GDM1 (cell line): ENCODE measurements around the gene KLF3.

Experiments
- DNase-seq: peaks from one replicate; lab custom pipeline; 2025; lab: John Stamatoyannopoulos, UW

The KLF3 gene

DNA sequence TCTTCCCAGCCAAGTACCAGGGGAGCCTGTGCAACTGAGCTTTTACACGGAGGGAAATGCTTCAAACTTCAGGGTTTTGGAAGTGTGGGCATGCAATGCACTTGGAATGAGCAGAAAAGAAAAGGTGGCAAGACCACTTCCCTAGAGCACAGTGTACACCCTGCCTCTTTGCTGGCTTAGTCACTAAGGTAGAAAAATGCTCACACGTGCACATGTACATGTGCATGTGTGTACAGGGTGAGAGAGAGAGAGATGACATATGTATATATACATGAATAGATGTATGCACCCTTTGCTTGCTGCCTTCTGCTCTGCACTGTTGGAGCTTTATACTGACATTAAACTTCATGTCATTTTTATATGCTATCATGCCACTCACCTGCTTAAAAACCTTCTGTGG is 7.9 kb upstream of the KLF3 start:
- DNase-seq = no peak

DNA sequence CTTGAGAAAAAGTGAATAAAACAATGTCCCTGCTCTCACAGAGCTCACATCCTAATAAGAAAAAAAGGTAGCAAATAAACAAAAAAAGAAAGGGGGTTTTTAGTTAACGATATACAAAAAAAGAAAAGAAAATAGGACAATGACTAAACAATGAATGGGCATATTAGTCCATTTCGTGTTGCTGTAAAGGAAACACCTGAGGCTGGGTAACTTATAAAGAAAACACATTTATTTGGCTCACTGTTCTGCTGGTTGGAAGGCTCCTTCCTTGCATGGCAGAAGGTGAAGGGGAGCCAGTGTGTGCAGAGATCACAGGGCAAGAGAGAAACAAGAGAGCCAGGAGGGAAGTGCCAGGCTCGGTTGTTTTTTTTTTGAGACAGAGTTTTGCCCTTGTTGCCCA is 4.7 kb upstream of the KLF3 start:
- no peak for DNase-seq

DNA sequence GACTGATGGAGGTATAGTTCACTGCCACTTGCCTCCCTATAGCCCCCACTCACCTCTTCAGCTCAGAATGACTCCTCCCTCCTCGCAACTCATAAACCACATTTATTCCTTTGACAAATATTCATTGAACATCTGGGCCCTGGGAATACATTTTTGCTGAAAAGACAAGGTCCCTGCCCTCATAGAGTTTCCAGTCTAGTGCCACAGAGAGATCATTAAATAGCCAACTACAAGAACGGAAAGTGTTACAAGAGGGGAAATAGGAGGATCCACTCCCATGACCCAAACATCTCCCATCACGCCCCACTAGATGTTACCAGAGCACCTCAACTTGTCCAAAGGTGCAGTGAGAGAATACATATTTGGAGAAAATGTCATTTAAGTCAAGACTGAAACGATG is 3.2 kb upstream of the KLF3 start:
- no peak for DNase-seq

DNA sequence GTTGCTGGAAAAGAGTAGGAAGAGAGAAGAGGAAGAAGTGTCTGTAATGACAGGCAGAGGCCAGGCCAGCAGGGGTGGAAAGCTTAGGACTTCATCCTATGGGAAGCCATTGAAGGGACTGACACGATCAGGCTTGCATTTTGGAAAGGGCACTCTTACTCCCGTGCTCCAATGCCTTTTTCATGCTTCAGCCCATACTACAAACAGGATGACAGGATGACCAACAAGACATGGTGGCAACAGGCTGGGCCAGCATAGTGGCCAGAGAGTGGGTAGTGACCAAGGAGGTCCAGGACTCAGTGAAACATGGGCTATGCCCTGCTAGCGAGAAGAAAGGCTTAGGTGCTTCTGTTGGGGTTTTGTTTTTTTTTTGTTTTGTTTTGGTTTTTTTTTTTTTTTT is 2.6 kb upstream of the KLF3 start:
- DNase-seq = no peak

DNA sequence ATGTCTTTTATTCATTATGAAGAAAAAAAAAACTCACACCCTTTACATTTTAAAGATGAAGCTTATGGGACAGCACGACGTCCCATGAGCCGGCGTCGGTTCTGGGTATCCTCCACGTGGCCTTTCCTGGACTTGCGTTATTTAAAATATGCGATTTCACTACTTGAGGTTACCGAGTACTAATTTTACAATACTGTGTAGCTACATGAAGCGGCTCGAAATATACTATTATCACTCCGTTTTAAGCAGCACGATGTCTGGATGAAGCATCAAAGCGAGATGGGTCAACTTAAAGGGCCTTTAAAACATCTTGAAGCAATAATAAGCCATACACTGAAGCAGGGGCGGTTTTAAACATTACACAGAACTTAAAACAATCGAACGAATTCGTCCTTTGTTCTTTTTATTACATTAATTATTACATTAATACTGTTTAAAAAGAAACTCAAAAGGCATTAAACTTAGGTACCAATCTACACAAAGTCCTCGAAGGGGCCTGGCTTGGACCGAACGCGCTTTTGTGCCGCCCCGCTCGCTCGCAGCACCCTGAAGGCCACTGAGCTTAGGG is 1.4 kb upstream of the KLF3 start:
- no peak for DNase-seq

DNA sequence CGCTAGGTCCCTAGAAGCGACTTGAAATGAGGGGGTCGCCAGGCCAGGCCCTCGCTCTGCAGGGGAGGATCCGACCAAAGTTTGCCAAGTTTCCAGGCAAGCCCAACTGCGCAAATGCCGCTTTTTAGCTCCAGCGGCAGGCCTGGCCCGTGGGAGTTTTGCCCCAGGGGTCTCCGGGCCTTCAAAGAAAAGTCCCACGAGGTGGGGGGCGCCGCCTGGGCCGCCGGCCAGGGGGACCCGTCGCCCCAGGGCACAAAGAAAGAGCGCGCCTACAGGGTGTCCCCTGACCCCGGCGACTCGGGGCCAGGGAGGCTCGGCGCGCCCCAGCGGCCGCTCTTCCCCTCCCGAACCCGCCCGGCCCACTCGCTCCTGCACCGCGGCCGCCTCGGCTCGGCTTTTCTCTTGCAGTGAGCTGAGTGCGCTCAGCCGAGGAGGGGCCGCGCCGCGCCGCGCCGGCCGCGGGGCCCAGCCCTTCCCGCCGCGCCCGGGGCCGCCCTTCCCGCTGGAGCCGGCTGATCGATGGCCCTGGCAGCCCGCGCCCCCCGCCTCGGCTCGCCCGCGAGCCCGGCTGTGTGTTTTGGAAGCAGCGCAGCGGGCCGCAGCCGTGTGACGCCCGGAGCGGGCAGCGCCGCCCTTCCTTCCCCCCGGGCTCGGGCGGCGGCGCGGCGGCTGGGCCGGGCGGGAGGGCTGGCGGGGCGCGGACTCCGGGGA is 754 bp upstream of the KLF3 start:
- DNase-seq = no peak

DNA sequence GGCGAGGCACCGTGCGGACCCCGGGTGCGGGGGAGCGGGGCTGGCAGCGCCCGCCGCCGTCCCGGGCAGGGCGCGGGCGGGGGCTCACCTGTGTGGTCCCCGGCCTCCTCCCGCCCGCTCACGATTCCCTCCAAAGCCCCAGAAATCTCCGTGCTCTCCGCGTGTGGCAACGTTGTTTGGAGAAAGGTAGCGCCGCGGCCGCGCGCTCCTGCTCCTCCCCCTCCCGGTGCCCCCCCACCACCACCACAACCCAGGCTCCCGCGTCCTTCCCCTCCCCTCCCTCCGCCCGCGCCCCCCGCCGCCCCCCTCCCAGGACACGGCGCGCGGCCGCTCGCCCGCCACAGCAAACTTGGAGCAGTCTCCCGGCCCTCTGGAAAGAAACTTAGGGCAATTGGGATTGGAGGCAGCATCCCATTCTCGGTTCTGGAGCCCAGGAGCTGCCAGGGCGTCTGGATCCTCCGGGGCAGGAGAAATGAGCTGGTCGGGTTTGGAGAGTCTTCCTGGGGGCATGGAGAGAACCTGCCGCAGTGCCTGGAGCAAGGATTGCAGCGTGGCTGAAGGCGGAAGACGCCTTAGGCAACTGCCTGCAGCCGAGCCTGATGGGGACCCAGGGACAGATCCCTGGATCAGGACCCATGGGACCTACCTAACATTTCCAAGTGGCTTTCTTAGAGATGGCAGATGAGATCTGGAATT is 855 bp downstream of the KLF3 start:
- DNase-seq = peak; percentile 37

DNA sequence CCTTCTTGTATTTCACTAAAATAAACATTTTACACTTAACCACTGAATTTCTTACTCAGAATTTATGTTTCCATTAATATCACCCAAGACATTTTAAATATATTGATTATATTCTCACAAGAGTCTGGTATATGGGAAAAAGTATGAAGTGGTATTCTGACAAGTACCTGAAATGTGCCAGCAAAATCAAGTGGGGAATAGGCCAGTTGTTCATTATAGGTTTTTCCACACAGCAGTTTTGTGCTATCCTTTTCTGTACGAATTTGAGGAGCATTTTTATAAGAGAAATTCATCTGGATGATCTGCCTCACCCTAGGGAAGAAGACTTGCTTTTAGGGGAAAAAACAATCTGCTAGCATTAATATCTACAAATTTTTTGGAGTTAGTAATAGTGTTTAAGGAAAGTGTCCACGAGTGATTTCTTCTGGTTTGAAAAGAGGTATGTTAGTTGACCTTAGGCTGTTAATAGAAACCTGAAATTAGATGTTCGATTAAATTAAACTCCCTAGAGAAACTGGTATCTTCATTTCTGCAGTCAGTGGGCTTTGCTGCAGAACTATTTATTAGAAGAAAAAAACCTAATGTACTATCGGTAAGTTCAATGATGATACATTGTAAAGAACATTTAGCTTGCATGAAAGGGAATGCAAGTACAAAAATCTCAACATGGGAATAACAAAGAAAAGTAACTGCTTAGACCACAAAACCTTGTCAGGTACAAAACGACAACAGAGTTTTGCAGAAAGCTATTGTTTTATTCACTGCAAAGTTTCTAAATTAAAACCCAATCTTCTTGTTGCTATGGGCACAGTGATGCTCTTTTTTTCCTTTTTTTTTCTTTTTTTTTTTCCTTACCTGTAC is 1.8 kb downstream of the KLF3 start:
- DNase-seq = no peak

DNA sequence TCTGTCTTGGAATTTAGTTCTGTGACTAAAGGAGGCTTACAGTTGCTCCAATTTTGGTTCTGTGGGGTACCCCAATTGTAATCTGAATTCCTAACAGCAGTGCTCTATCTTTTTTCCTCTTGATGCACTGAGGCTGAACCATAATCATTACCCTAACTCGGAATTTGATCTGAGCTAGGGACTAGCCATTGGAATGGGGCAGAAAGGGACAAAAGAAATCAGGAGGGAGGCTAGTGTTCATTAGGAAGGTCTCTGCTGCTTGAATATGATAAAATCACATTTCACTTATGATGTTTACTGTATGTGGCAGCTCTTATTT is 2.7 kb downstream of the KLF3 start:
- DNase-seq = no peak

DNA sequence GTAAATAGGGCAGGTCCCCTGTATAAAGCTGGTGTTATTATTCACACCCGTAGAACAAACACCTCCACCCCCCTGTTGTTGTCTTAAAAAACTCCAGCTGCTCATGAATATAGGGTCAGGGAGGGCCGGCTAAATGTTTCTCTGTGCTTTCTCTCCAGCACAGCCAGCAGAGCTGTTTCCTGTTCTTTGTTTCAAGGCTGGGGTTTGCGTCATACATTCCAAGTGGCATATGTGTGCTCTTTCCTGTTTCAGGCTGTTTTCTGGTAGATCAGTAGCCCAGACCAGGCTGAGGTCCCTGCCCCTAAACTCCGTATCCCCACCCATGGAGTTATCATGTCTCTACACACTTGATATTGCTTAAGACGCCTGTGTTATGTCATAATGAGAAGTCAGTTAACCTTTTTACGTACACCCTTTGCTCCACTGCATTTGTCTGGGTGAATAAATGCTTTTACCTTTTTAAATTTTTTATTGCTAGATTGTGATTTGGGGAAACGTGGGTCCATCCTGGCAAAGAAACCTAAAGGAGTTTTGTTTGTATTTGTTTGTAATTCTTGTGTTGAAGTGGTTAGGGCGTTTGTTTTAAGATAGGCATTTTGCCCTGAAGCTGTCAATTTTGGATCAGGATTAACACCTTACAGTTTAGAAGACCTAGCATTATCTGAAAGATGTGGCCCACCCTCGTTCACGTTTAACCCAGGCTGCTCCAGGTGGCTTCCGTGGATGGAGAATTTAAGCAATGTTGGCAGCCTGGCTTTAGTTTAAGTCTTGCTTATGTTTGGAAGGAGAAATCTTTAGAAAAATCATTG is 3.3 kb downstream of the KLF3 start:
- DNase-seq = peak; percentile 77

DNA sequence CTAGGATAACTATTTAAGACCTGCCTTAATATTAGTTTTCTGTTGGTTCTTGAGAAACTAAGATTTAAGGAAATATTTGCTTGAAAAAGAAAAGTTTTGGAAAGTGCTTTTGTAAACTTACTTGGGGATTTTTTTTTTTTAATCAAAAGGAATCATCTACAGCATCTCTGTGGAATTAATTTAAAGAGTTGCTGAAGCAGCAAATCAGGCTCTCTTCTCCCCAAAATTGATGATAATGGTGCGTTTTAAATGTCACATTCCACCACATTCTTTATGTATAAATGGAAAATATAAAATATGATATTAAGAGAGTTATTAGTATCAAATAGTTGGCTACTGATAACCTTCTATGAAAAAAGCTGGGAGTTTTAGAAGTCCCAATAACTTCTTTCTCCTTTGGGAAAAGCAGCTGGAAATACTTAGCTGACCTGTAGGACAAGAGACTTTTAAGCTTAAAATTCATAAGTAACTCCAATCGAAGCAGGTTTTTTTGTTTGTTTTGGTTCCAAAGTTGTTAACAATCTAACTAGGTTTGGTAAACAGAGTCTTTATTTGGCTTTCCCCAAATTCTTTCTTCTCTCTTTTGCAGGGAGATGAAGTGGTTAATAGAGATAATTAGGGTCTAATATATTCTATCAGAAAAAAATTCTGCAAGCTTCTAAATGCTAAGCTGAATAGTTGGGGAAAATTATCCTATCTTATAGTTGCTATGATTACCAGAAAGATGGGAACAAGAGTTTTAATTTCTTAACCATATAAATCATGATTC is 4.4 kb downstream of the KLF3 start:
- DNase-seq = no peak

DNA sequence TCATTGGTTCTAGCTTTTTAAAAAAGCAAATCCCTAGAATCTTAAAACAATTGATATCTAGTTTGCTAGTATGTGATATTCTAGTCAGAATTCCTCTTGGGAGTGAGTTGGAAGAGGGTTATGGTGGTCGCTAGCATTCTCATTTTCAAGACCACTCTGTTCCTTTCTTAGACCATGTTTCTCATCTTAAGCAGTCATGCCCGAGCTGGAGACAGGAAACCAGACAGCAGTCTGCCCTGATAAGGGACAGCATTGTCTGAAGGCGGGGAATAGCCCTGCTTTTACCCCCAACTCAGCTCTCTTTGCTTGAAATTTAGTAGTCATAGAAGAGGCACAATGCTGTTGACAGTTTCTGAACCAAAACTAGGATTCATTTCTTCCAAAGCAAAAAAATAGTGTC is 5.2 kb downstream of the KLF3 start:
- peak; percentile 19 for DNase-seq

DNA sequence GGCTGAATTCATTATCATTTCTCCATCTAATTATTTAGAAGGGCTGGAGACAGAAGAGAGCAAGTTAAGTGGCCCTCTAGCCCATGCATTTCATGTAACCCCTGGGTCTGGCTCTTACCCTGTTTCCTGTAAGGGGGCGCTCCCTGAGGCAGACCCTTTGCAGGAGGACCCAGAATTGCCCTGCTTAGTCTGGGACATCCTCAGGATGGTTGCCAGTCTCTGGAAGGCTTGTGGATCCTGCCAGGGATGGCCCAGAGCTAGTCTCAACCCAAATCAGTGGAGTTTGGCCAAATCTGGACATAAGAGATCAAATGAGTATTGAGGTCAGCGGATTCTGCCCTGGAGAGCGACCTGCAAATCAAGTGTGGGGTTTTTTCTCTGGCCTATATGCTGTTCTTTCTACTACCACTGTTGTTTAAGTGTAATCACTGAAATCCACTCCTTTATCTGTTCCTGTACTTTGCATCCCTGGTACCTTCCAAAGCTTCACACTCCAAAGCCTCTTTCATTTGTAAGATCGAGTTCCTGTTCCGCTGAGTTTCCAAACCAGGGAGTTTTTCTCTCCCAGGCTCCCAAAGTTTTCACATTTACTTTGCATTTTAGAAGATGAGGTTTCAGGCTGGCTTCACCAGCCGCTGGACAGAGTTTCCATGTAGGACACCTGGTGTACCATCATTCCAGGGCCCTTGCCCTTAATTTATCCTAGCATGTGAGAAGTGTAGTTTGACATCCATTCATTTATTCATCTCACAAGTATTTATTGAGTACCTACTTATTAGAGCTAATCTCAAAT is 6.3 kb downstream of the KLF3 start:
- DNase-seq = no peak

DNA sequence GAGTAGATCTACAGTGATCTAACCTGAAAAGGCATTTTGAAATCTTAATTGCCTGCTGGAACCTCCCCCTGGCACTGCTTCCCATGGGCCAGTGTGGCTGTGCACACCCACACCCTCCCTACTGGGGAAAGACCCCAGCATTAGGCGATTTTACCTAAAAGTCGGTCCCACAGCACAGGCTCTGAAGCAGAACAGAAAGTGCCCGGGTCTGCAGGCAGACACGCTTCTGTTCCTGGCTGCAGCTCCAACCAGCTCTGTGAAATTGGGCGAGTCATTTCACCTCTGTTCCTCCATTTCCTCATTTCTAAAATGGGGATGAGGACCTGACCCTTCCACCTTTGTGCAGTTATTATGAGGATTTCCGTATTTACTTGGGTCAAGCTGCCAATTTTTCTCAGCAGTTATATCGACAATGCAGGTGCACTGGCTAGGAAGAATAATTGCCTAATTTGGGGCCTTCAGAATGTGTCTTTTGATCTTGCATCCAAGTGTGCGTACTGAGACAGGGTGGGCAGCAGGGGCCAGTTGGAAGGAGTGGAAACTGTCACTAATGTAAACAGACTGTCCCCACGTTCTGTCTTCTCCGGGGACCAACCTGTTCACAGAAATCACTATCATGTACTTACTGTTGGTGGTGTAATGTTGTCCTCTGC is 7.1 kb downstream of the KLF3 start:
- DNase-seq = peak; percentile 29

DNA sequence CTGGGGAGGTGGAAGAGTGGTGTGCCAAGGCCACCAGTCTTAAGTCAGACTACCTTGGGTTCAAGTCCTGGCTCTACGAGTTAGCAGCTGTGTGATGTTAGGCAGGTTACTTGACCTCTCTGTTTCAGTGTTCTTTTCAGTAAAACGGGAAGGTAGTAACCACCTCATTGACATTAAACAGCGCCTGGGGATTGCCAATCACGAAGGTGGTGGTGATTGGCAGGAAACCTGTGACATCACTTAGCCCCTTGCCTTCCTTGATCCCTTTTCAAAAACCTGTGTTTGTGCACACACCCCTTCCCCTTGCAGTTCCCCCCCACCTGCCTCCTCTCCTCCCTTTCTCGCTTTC is 7.6 kb downstream of the KLF3 start:
- DNase-seq = no peak

DNA sequence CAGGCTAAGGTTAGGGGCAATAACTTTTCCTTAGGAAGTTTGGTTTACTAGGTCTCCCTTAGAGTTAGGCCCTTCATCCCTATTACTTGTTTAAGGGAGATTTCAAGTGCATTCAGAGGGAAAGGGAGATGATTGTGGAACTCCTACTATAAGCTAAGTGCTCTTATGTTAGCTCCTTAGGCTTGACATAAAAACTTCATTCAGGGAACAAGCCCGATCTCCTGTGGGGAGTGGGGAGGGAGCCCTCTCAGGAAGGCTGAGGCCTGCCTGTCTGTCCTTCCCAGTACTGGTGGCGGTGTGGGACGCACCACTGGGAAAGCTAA is 8.0 kb downstream of the KLF3 start:
- DNase-seq = no peak

DNA sequence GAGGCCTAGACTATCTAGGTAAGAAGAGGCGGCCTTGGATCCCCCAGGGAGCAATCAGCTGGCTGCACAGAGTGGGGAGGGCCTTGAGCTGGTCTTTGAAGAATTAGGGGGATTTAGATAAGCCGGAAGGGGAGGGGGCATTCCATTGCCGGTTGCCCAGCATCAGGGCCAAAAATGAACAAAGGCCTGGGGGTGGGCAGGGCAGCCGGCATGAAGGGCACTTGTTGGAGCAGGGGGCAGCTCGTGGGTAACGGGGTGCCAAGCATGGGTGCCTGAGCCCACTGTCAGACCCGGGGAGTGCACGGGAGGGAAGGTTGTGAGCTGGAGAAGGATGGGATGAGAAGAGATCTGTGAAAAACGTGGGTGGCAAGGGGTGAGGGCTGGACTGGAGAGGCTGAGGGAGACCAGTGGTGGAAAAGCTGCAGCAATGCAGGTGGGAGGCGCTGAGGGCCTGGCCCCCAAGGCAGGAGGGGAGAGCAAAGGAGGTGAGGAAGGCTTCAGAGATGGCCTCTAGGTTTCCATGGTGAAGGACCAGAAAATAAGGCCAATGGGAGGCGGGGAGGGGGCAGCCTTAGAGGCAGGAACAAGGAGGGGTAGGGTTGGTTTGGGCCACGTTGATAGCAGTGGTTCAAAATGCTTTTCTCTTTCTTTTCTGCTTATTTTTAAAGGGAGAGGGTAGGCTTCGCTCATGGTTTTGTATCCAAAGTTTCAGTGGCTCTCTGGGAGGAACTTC is 8.6 kb downstream of the KLF3 start:
- DNase-seq = no peak

DNA sequence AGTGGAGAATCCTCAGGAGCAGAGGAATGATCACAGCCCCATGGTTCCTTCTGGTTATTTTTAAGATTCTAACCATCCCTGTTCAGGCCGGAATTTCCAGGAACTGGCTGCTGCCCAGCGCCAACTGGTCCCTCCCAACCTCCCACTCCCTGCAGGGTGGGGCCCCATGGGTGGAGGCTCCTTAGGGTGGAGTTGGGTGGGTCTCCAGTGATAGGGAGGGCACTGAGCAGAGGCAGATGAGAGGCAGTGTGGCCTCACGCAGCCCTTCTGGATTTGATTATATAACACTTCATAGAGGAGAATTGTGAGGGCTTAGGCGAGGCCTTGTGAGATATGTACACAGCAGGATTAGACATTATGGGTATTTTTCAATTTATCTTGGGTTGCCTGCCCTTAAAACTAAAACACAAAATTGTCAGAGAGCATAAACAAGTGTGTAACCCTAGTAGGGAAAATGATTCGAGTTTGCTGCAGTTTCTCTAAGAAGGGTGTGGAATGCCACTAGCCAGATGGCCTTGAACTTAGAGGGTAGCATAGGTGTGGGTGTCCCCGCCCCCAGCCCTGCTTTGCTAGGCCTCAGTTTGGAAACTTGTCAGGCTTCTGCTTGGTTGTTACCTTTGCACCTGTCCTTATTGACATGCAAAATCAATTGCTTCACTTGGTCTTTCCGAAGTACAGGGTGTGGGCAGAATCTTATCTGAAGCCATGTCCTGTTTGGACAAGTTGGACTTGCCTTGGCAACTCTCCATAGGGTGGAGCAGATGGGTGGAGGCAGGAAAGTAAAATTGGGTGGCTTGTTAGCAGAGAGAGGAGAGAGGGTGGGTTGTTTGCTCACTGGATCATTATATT is 9.4 kb downstream of the KLF3 start:
- DNase-seq = no peak
